Stimulated activated CD4-positive, alpha-beta T cell treated with anti-CD3 and anti-CD28 coated beads, Interleukin-15, amount 100 ng/mL, for 24 hours (primary cell): ENCODE data around the gene ATXN1.
"Not testable (repeated sequence)": the region's sequence is repeated elsewhere in the genome, so short reads cannot be mapped to it uniquely, and the experiment has no call there.

Experiments used
- DNase-seq: peaks from one replicate; pipeline ENCODE4 v3.0.0-alpha.2; 2020

Gene ATXN1

DNA sequence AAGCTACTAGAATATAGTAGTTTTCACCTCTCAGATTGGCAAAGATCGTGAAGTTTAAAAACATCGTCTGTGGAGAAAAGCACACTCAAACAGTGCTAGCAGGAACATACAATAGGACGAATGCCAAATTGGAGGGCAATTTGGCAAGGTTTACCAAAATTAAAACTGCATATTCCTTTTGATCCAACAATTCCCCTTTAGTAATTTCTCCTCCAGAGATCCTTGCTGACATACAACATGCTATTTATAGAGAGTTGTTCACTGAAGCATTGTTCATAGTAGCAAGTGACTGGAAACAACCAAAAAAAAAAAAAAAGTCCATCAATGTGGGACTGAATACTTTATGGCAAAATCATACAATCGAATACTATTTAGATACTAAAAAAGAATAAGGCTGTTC, 202.2 kb downstream of the ATXN1 start:
- DNase-seq = no peak

DNA sequence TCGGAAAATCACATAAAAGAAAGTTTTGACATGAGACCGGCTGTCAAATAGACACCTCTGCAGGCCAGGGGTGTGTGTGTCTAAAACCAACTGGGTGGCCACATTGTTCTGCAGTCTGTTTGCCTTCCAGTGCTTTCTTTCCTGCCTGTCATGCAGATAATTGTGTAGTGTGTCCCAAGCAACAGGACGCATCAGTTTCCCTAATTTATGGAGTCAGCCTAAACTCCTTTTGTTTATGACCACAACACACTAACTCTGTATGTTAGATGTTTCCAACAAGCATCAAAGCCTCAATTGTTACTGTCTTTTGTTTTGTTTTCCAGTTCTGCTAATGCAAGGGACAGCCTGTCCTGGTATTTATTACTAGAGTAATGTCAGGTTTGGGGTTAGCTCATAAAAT, 205.7 kb downstream of the ATXN1 start:
- no peak for DNase-seq

DNA sequence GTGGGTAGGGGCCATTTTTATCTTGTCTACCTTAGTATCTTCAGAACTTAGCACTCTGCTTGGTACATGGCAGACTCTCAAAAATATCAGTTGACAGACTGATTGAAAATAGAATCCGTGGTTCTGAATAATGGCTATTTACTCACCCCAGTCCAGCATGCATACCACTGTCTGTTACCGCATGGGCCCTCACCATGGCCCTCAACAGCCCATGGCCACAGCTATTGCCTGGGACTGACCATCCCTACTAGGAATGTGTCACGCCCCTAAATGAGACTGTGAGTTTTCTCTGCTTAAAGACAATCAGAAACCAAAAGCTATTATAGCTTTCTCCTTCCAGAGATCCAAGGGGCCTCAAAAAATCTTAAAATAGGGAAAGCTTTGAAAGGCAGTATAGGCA, 207.7 kb downstream of the ATXN1 start:
- DNase-seq = no peak

DNA sequence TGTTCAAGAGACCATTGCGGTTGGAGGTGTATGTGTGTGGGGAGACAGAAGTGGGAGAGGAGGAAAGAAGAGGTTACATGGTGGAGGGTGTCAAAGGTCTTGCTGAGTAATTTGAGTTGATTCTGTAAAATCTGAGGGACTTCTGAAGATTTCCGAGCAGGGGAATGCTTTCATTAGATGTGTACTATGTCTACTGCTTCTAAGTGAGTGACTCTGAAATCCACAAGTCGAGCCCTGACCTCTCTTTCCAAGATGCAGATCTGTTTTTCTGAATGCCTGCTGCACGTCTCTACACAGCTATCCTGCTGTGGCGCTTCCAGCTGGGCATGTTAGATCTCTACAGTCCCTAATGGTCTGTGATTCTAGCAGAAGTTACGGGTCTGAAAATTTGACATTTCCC, 209.8 kb downstream of the ATXN1 start:
- no peak for DNase-seq

DNA sequence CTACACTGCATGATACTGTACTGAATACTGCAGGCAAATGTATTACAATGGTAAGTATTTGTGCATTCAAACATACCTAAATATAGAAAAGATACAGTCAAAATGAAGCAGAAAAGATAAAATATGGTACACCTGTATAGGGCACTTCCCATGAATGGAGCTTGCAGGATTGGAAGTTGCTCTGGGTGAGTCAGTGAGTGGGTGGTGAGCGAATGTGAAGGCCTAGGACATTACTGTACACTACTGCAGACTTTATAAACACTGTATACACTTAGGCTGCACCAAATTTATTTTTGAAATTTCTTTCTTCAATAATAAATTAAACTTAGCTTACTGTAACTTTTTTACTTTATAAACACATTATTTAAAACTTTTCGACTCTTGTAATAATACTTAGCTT, 213.1 kb downstream of the ATXN1 start:
- DNase-seq = no peak

DNA sequence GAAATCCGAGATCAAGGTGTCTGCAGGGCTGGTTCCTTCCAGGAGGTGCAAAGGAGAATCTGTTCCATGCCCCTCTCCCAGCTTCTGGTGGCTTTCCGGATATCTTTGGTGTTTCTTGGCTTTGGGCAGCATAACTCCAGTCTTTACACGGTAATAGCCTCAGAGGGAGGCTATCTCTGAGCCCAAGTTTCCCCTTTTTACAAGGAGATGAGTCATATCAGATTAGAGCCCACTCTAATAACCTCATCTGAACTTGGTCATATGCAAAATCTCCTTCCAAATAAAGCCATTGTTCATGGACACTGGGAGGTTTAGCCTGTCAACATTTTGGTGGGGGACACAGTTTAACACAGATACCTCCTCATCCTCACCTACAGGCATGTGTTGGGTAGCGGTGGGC, 213.7 kb downstream of the ATXN1 start:
- no peak for DNase-seq

DNA sequence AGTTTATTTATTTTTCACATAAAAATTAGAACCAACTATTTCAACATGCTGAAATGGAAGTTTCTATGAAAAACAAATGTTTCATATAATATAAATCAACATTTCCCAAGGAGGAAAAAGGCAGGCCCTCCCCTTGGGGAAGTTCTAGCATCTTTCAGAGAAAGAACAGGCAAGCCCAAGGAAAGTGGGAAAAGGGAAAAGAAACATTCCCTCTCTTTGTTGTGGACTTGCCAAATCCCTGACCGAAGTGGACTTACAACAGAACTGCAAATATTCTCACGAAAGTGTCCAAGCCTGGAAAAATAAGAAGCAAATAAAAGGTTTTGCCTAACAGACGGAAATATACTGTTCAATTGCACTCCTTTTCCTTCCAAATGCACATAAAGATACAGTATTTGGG, 214.4 kb downstream of the ATXN1 start:
- DNase-seq = no peak

DNA sequence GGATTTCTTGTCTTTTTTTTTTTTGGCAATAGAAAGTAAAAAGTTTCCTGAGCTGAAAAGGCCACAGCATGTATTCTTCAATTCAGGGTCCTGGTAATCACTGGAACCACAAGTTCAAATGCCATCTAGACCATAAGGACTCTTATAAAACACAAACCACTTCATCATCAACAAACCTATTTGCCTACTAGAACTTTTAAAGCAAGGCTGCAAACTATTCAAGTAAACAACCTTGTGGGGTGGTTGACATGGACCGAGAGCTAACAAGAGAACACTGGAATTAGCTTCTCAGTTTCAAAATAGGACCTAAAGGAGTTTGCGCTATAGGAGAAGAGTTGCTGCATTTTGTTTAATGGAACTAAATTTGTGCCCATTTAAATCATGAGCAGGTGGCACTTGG, 215.9 kb downstream of the ATXN1 start:
- DNase-seq = no peak

DNA sequence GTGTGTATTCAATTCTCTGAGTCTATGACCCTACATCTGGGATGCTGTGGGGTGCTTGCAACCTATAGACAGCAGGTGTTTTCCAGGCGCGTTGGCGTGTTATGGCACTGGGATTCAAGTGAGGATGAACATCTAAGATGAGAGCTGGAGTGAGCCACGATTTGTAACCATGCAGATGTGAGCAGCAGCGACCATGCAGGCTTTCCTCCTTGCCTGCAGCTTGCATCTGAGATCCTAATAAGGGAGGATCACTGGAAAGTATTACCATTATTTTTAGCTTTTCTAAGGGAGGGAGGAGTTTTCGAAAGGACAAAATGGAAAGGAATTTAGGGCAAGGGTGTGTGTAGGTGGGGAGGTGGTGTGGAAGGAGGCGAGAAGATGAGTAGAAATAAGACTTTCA, 216.7 kb downstream of the ATXN1 start:
- DNase-seq = no peak

DNA sequence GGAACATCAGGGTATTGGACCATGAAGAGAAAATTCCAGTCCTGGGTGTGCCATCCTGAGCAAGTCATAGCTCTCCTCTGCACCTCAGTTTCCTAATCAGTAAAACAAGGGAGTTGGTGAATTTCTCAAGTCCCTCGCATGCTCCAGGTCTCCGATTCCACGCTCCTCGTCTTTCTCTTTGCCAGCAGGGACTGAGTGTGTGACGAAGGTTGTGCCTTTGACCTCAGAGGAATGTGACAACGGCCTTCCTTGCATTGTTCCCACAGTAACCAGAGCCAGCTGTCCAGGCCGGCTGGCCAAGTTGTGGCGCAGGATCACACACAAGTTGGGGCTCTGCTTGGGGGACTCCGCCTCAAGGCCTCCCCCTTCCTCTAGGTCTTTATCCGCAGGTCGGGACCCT, 217.3 kb downstream of the ATXN1 start:
- no peak for DNase-seq

DNA sequence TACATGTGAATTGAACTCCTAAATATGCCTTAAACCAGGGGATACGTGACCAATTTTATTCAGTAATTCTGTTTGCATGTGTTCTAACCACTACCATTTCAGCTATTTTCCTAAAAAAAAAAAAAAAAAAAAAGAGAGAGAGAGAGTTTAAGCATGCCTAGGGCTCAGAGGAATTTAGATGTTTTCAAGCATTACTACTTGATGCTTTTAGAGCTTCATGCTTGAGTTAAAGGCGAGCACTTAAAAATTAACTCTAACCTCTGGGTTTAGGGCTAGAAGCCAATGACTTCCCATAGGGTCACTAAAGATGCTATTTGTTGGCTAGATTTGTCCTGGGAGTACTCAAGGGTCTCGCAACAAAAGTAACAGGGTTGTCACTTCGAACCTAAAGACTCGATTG, 217.7 kb downstream of the ATXN1 start:
- no peak for DNase-seq

DNA sequence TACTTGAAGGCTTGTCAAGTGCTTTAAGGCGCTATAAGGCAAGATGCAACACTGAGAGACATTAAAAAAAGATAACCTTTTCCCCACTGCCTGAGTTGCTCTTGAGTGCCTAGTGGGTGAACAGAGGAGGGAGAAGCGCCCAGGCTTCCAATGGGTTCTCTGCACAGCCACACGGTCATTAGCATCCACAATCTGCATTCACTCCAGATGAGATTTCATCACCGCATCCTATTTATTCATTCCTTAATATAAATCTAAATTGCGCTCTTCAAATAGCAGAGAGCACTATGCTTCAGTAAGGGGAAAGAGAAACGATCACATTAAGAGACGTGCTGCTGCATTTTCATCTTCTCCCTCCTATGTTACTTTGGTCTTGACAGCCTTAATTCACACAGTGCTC, 219.2 kb downstream of the ATXN1 start:
- DNase-seq = no peak

DNA sequence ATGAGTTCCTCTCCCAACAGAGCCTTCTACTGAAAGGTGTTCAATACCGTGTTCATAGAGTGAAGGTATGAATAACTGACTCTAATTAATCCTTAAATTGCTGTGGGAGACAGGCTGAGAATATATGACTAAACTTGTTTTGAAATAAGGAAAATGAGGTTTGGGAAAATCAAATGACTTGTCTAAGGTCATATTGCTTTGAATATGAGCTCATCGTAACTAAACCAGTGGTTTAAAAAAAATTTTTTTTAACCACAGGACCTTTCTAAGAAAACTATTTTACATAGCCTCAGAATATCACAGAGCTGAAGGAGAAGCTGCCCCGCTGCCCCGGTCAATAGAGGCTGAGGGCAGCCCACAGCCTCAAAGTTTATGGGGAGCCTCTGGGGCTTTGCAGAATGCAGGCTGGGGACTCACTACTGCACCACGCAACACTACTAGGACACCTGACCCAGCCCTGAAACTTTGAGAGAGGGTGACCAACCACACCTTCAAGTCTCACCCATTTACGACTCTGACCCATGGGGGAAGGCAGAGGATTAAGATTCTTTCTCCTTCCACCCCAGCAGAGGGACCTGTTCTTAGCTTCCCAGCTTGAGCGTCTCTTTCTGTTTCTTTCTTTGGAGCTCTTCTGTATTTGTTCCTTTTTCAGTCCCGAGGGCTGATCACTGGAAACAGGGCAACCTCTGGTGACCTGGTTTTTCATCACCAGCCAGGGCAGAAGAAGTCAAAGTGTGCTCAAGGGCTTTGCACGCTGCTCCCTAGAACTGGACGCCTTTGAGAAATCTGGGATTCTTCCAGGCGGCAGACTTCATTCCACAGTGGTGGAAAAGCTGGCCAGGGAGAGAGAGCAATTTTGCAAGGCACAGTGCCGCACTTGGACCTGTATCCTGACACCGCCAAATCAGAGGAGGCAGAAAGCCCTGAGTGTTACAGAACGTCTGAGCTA, 220.2 kb downstream of the ATXN1 start:
- DNase-seq = peak; percentile 6

DNA sequence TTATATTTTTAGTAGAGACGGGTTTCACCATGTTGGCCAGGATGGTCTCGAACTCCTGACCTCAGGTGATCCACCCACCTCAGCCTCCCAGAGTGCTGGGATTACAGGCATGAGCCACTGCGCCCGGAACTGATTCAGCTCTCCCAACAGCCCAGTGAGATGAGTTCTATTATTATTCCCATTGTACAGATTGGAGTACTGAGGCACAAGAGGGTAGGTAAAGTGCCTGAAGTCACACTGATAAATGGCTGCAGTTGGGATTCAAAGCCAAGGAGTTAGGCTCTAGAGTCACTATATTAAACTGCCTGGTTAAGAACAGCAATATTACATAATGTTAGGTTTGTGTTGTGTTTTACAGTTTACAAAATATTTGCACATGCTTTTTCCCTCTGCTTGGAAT, 220.9 kb downstream of the ATXN1 start:
- not testable (repeated sequence) for DNase-seq

DNA sequence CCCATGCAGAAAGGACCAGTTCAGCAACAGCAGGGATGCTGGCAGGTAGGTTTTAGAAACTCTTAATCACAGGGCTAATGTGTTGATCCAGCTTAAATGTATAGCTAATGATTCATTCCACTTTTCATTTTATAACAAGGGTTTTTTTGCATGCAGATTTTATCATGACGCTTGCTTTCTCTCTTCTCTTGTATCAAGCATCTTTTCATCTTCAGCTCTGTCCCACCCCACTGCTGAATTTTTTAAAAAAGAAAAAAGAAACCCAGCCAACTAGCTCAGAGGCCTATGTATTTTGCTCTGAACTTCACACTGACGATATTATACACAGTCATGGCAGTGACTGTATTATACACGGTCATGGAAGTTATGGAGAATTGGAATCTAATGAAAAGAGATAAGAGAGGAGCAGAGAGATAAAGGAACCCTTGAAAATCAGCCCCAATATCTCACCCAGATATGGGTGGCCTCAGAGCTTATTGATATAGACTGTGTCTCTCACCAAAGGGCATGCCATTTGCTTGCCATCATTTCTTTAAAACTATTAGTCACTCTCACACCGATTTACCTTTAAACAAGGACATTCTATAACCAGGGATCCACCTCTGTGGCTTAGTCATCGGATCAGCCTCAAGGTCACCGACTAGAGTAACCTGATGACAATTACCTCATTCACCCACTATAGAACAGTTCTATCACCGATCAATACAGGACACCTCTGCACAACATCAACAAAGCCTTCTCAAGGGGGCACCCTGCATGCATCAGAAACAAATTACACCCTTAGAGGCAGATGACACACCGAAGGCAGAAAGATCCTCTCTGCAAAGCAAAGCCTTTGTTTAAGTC, 222.0 kb downstream of the ATXN1 start:
- DNase-seq = no peak

DNA sequence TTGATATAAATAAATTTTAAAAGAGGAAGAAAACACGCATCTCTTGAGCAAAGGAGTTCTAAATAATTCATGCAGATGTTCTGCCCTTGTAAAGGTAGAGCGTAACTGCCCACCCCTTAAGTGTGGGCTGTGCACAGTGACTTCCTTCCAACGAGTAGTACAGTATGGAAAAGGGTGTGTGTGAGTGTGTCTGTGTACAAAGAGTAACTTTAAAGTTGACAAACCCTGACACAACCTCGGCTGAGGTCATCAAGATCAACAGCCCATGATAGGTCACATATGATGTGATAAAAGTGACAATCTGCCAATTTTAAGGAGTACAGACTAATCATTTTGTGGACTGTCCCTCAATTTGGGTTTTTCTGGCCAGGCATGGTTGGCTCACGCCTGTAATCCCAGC, 225.7 kb downstream of the ATXN1 start:
- DNase-seq = no peak

DNA sequence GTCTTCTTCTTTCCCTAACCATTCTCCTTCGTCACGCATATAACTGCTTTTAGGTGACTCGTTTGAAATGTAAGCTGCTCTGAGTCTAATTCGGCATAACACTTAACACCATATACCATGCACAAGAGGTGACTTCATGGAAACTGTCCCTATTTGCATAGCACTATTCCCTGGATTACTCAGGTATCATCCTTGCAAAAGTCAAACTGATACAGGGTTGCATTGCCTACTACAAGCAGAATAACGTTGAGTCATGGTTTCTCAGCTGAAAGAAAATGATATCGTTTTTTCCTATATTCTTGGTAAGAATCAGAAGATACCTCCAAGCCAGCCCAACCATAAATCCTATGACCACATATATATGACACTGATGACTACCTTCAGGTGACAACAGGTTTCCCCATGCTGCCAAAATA, 227.5 kb downstream of the ATXN1 start:
- peak; percentile 15 for DNase-seq

DNA sequence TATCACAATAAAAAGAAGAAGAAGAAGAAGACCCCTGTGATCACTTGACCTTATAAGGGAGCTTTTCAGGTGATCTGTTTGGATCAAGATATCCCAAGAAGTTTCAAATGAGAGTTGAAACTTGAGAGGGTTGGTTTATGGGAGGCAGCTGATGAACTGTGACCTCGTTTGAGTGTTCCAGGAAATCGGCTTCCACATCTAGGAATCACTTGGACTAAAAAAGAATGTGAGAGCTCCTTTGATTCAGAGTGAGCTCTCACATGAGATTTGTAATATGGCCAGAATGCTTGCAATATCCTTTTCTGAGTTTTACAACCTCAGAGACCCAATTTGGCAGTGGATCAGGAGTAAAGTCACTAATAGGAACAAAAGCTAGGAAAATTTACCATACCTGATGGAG, 228.1 kb downstream of the ATXN1 start:
- no peak for DNase-seq

DNA sequence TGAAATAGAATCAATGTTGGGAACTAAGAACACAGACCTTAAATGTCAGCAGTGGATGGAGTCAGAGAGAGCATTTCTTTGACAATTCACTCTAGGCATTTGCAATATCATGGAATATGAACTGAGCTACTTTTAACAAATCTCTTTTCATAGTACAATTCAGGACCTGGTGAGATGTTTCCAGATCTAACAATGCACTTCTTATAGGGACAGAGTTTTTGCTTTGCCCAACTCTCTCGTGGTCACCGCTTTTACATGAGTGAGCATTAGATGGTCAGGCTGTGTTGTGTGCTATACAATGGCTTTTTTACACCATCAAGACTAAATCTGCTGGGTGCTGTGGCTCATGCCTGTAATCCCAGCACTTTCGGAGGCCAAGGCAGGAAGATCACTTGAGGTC, 233.6 kb downstream of the ATXN1 start:
- DNase-seq = no peak

DNA sequence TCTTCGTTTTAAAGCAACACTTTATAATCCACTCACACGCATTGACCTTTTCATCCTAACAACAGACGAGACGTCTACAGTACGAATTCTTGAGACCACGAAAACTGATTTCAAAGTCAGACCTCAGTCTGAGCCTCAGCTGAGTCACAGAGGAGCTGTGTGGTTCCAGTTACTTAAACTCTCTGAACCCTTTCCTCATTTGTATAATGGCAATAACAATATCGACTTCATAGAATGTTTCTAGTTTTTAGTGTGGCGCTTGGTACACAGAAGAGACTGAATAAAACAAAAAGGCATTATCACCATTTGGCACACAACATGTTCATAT, 236.9 kb downstream of the ATXN1 start:
- DNase-seq = peak; percentile 21

DNA sequence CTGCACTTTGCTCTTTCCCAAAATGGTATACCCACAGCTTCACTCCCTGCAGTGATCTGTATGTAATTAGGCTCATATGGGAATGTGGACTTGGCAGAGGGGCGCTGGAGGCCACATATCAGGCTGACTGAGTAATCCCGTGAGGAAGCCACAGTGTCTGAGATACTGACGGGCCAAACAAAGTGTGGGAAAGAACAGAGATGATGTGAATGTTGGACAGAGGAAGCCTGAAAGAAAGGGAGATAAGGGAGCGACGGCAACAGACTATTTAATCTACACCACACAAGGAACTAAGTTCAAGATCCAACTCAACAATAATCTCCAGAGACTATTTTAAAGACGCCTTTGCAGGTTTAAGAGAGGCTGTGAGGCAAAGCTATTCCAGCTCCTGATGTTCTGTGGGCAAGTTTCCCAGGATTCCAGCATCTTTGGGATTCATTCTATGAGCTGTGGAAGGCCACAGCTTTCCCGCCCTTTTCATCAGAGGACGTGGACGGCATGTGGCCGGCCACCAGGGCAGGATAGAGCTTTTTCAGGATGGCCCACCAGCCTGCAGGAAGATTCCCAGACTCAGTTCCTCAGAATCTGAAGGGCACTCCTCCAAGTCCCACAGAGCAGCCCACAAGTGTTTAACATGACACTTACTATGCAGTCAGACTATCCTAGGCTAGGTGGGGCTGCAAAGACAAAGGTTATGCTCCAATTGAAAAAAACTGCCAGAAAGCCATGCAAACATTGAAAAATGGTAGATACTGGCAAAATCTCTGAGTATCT, 237.5 kb downstream of the ATXN1 start:
- DNase-seq = no peak

DNA sequence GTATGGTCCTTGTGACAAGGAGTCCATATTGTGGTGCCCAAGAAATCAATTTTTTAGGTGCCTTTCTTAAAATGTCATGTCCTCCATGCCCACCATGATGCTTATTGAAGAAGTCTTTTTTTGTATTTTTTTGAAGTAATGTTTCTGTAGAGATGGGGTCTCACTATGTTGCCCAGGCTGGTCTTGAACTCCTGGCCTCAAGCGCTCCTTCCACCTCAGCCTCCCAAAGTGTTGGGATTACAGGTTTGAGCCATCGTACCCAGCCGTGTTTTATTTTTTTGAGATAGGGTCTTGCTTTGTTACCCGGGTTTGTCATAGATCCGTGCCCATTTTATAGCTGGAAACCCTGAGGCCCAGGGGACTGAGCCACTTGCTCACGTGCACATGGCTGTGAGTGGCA, 238.3 kb downstream of the ATXN1 start:
- DNase-seq = no peak

DNA sequence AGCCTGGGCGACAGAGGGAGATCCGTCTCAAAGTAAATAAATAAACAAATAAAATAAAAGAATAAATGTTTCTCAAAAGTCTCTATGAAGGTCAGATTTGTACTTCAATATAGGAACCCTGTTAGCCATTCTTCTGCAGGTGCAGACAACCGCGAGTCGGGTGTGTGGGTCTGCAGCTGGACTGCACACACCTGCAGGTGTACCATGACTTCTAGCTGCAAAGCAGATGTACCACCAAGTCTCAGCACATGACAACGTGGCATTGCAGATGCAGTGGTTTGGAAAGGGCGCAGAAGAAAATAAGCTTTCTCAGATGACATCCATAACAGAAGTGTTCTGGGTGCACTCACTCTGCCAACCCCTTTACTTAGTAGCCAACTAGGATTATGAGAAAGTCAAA, 239.7 kb downstream of the ATXN1 start:
- no peak for DNase-seq
